Measurements from ENCODE around the gene PGM5. TPM values are rescaled to one million over a fixed set of nuclear protein-coding genes. Genes with fewer than 3 reads are reported as not detected.

Gene PGM5
- total RNA-seq, 1 donor from 2014 or later, result under 0.01 TPM

DNA sequence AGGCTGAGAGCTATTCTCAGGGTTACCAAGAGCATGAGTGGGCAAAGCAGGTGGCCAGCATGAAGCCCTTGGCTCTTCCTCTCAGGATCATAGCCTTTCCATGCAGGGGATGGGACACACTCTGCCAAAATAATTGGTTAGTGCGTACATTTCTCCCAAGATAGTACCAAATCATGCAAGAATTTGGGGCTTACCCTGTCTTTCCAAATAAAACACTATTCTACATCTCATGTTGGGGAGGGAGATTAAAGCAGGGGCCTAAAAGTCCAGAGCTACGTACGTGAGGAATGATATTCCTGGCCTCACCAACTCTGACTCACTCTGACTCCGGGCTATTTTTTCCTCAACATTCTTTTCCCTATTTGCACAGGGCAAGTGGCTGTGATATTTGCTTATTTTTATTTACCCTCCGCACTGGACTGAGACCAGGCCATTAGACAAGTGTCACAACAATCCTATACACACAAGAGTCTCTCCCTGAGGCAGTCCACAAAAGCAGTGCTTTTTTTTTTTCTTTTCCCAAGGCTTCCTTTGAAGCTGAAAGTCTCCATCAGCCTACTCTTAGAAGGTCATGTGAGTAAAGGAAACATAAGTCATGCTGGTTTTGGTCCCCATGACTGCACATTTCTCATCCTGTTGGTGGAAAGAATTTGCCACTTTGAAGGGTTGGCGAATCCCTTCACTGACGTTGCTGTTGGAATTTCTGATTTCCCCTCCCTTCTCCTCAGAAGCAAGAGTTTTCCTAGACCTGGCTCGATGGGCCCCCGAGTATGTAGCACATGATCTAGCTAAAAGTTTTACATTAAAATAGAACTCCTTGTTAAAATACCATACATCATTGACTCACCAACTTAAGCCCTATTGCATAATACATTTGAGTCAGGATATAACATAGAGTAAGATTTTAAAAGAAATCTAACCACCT, 144.3 kb downstream of the PGM5 start:
- FAIRE-seq (peak; percentile 55), DNase-seq (ENCODE audit: low read depth) (peak; percentile 63)
- TF ChIP-seq, protein P1, sequence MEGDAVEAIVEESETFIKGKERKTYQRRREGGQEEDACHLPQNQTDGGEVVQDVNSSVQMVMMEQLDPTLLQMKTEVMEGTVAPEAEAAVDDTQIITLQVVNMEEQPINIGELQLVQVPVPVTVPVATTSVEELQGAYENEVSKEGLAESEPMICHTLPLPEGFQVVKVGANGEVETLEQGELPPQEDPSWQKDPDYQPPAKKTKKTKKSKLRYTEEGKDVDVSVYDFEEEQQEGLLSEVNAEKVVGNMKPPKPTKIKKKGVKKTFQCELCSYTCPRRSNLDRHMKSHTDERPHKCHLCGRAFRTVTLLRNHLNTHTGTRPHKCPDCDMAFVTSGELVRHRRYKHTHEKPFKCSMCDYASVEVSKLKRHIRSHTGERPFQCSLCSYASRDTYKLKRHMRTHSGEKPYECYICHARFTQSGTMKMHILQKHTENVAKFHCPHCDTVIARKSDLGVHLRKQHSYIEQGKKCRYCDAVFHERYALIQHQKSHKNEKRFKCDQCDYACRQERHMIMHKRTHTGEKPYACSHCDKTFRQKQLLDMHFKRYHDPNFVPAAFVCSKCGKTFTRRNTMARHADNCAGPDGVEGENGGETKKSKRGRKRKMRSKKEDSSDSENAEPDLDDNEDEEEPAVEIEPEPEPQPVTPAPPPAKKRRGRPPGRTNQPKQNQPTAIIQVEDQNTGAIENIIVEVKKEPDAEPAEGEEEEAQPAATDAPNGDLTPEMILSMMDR (IDR thresholded peaks at IDR 0.05; ENCODE audit: insufficient read depth, low read length, severe bottlenecking), result no peak

DNA sequence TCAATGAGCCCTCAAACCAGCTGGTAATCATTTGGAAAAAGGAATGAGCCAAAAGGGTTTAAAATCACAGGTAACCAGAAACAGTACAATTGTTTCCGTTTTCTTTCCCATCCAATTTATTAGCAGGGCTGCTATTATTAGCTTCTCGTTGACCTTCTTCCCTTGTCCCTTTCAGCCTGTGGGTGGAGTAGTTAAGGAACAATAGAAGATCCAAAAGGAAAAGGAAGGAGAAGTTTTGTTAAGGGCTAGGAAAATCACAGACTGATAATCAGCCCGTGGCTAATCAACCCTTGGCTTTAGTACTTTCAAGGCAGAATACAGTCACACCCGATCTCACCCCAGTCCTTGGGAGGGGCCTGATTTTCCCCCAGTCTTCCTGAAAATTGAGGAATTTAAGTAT, 145.9 kb downstream of the PGM5 start:
- no peak for FAIRE-seq

More for the DNA sequence above, 144.3 kb downstream of the PGM5 start:
- H3K36me3 ChIP-seq (ENCODE audit: control insufficient read depth, insufficient read depth, low read length), result no peaks in the 10 kb centered on the region
- no peak overlapping the region for H3K4me3 ChIP-seq (ENCODE audit: low read depth, low read length)
- no peaks in the 10 kb centered on the region for H3K27me3 ChIP-seq (ENCODE audit: control insufficient read depth, insufficient read depth, low read length)

GRCh38 chr9:68505681-68506409, 149.4 kb downstream of the PGM5 start:
- H3K36me3 ChIP-seq (ENCODE audit: control insufficient read depth, insufficient read depth, low read length), result no peaks in the 10 kb centered on the region
- H3K4me3 ChIP-seq (ENCODE audit: low read depth, low read length), result no peak overlapping the region
- TF ChIP-seq, protein P1 (IDR thresholded peaks at IDR 0.05; ENCODE audit: insufficient read depth, low read length, severe bottlenecking), result no peak
- no peak for FAIRE-seq
- no peak for DNase-seq (ENCODE audit: low read depth)
- no peaks in the 10 kb centered on the region for H3K27me3 ChIP-seq (ENCODE audit: control insufficient read depth, insufficient read depth, low read length)

More for the DNA sequence above, 145.9 kb downstream of the PGM5 start:
- Histone ChIP-seq H3K27me3 (ENCODE audit: control insufficient read depth, insufficient read depth, low read length) (no peaks in the 10 kb centered on the region), H3K4me3 (ENCODE audit: low read depth, low read length) (no peak overlapping the region), H3K36me3 (ENCODE audit: control insufficient read depth, insufficient read depth, low read length) (no peaks in the 10 kb centered on the region)
- TF ChIP-seq, protein P1 (IDR thresholded peaks at IDR 0.05; ENCODE audit: insufficient read depth, low read length, severe bottlenecking), result no peak
- DNase-seq (ENCODE audit: low read depth), result no peak

GRCh38 chr9:68506551-68506950, 150.1 kb downstream of the PGM5 start:
- DNase-seq (ENCODE audit: low read depth), result no peak
- H3K36me3 ChIP-seq (ENCODE audit: control insufficient read depth, insufficient read depth, low read length), result no peaks in the 10 kb centered on the region
- no peaks in the 10 kb centered on the region for H3K27me3 ChIP-seq (ENCODE audit: control insufficient read depth, insufficient read depth, low read length)
- no peak for FAIRE-seq
- H3K4me3 ChIP-seq (ENCODE audit: low read depth, low read length), result no peak overlapping the region
- TF ChIP-seq, protein P1 (IDR thresholded peaks at IDR 0.05; ENCODE audit: insufficient read depth, low read length, severe bottlenecking), result no peak

DNA sequence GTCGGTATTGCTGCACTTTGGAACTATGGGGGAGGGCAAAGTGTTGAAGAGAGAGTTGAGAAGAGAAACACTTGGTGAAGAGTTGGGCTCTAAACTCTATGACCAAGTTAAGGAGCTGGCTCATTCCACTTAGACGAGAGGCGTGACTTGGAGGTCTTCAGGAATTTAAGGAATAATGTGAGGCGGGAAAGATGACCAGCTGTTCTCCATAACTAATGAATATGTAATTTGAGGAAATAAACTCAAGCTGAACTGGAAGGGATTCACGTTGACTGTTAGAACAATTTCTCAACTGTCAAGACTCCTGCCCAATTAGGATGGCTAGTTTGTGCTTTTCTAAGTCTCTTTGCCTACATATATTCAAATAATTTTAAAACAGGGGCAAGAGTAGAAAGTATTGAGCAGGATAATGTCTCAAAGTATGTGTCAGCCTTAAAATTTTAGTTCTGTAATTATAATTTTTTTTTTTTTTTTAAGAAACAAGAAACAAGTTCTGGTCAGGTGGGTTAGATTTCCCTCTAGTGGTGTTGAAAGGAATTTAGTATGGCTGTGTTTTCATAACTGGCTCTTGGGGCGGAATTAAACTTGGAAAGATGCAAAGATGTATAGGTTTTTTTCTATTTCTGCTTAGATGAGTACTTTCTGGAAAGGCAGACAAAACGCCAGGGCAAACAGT, 150.9 kb downstream of the PGM5 start:
- FAIRE-seq (no peak), DNase-seq (ENCODE audit: low read depth) (peak; percentile 25)
- TF ChIP-seq, protein P1 (IDR thresholded peaks at IDR 0.05; ENCODE audit: insufficient read depth, low read length, severe bottlenecking), result peak; percentile 46
- H3K4me3 ChIP-seq (ENCODE audit: low read depth, low read length), result no peak overlapping the region
- no peaks in the 10 kb centered on the region for H3K36me3 ChIP-seq (ENCODE audit: control insufficient read depth, insufficient read depth, low read length)
- H3K27me3 ChIP-seq (ENCODE audit: control insufficient read depth, insufficient read depth, low read length), result no peaks in the 10 kb centered on the region
